K562 (cell line): ENCODE results near the gene VPS13D. TPM values are rescaled to one million over a fixed set of nuclear protein-coding genes. Genes with fewer than 3 reads are reported as not detected.

ENCODE experiments used
- ATAC-seq: fragments of 200-7000 bp; cut with Tn5 transposase; 3 replicates; pipeline ENCODE4 v1.9.1; 2020; ENCODE audit warnings: moderate library complexity
- BruUV-seq: library from RNA; stranded (reverse); fragments of 400-500 nt; replicated peaks from 2 replicates; lab custom pipeline; 2021; lab: Mats Ljungman, UMichigan
- CTCF ChIA-PET: fragments of 300-600 bp; formaldehyde crosslinking; extraction: SDS; loops from one replicate; lab custom pipeline; 2021; ENCODE audit warnings: low intra/inter-chr PET ratio; lab: Yijun Ruan, JAX
- POLR2A ChIA-PET: fragments of 300-600, 350-650 bp; sonication (Branson Sonifier 250); formaldehyde crosslinking; extraction: SDS; loops from one replicate; lab custom pipeline; 2021; ENCODE audit warnings: antibody characterized with exemption, inconsistent platforms; lab: Yijun Ruan, JAX
- DNase-seq, 4 experiments: peaks; one replicate each; pipeline versions ENCODE4 v3.0.0 to v3.0.0-alpha.2; 2011 to 2018; ENCODE audit warnings: low spot score in 3 of 4, mixed read lengths in 3 of 4; ENCODE audit errors: extremely low read depth in 1 of 4
- FAIRE-seq: peaks from 2 replicates; lab custom pipeline; 2011; peaks lifted over from hg19 to GRCh38; lab: Jason Lieb, UNC
- H2AFZ ChIP-seq: 2 replicates; pipeline ENCODE4 v1.6.0; 2011; ENCODE audit warnings: low read depth, low read length, control low read depth, inconsistent platforms
- H3K27ac ChIP-seq: fragments of 200-600 bp; 3 replicates; pipeline ENCODE4 v1.8.0; 2011; ENCODE audit warnings: low read depth, mild to moderate bottlenecking, control low read depth, inconsistent platforms, low read length, moderate library complexity, mixed read lengths; ENCODE audit errors: extremely low read depth
- H3K27me3 ChIP-seq, 2 experiments: fragments of 300-600 bp in 1 of 2; 2 replicates in 1 of 2; 3 replicates in 1 of 2; pipeline versions ENCODE4 v1.6.0 to v1.8.0; 2011; ENCODE audit warnings: inconsistent platforms in 2 of 2, low read length in 2 of 2, mild to moderate bottlenecking in 1 of 2, mixed read lengths in 1 of 2, moderate library complexity in 1 of 2; ENCODE audit not compliant: control insufficient read depth in 2 of 2, insufficient read depth in 2 of 2
- H3K36me3 ChIP-seq: fragments of 300-600 bp; 3 replicates; pipeline ENCODE4 v1.8.0; 2011; ENCODE audit warnings: mild to moderate bottlenecking, low read length, inconsistent platforms; ENCODE audit not compliant: control insufficient read depth, insufficient read depth
- H3K4me1 ChIP-seq, 2 experiments: fragments of 200-600 bp in 1 of 2; replicated peaks in 1 of 2; 2 replicates in 1 of 2; 3 replicates in 1 of 2; pipeline versions ENCODE4 v1.5.1 to v1.8.0; 2011; ENCODE audit warnings: inconsistent platforms in 2 of 2, low read length in 2 of 2, mild to moderate bottlenecking in 1 of 2, mixed read lengths in 1 of 2, moderate library complexity in 1 of 2; ENCODE audit not compliant: control insufficient read depth in 2 of 2, insufficient read depth in 2 of 2
- H3K4me2 ChIP-seq: 2 replicates; pipeline ENCODE4 v1.6.1; 2011; ENCODE audit warnings: low read length, control low read depth, inconsistent platforms, mixed read lengths; ENCODE audit not compliant: insufficient read depth
- H3K4me3 ChIP-seq: fragments of 200-600 bp; sonication (generic), shearing (Covaris generic); 2 replicates; pipeline ENCODE4 v1.5.1; 2016; ENCODE audit warnings: control low read depth, inconsistent platforms
- H3K79me2 ChIP-seq: fragments of 200-600 bp; 3 replicates; pipeline ENCODE4 v1.8.0; 2011; ENCODE audit warnings: low read length, inconsistent platforms; ENCODE audit not compliant: control insufficient read depth, insufficient read depth
- H3K9ac ChIP-seq, 2 experiments: 2 replicates each; pipeline versions ENCODE4 v1.6.0 to v1.6.1; 2011; ENCODE audit warnings: low read depth in 2 of 2, low read length in 2 of 2, control low read depth in 1 of 2, inconsistent platforms in 1 of 2, mild to moderate bottlenecking in 1 of 2, mixed read lengths in 1 of 2; ENCODE audit not compliant: insufficient read depth in 1 of 2
- H3K9me1 ChIP-seq: one replicate; pipeline ENCODE4 v1.6.0; 2011; ENCODE audit warnings: inconsistent platforms, mild to moderate bottlenecking, low read length, moderate library complexity; ENCODE audit not compliant: control insufficient read depth, insufficient read depth
- H3K9me3 ChIP-seq: replicated peaks from 2 replicates; pipeline ENCODE4 v1.5.1; 2011; ENCODE audit warnings: low read depth, low read length, inconsistent platforms; ENCODE audit not compliant: control insufficient read depth, insufficient read depth
- H4K20me1 ChIP-seq: replicated peaks from 2 replicates; pipeline ENCODE4 v1.6.1; 2011; ENCODE audit warnings: low read length, inconsistent platforms, mixed read lengths; ENCODE audit not compliant: control insufficient read depth, insufficient read depth
- ELF1 ChIP-seq: fragments of 200-800 bp; sonication (Bioruptor generic); IDR thresholded peaks from 2 replicates; pipeline ENCODE4 v1.6.1; 2016; ENCODE audit warnings: missing genetic modification characterization, missing compliant biosample characterization
- GATAD2B ChIP-seq: fragments of 450-650 bp; IDR thresholded peaks from 2 replicates; pipeline ENCODE4 v1.6.1; 2017; ENCODE audit warnings: mild to moderate bottlenecking, borderline replicate concordance
- HDAC2 ChIP-seq: fragments of 450-650 bp; IDR thresholded peaks from 2 replicates; pipeline ENCODE4 v1.6.1; 2016; ENCODE audit warnings: mild to moderate bottlenecking
- MXI1 ChIP-seq: IDR thresholded peaks from 2 replicates; pipeline ENCODE4 v1.6.1; 2011; ENCODE audit warnings: low read depth, mild to moderate bottlenecking, improper control_type of control experiment, low read length
- RBM25 ChIP-seq: fragments of 200-400 bp; formaldehyde crosslinking; IDR thresholded peaks from 2 replicates; pipeline ENCODE4 v1.6.1; 2018; ENCODE audit warnings: low read length, low read depth, moderate library complexity; ENCODE audit not compliant: severe bottlenecking
- RNF2 ChIP-seq: sonication (generic); IDR thresholded peaks from 2 replicates; pipeline ENCODE4 v1.6.1; 2016
- SIN3A ChIP-seq, 2 experiments: fragments of 150-350 bp in 1 of 2; IDR thresholded peaks; 2 replicates each; pipeline ENCODE4 v1.6.1; 2011 to 2016; ENCODE audit warnings: borderline replicate concordance in 2 of 2, low read depth in 2 of 2, low read length in 2 of 2, mild to moderate bottlenecking in 2 of 2, moderate library complexity in 2 of 2; ENCODE audit not compliant: control insufficient read depth in 1 of 2
- STAT5B ChIP-seq: fragments of 250-450 bp; sonication (Bioruptor Pico); IDR thresholded peaks from 2 replicates; pipeline ENCODE4 v1.8.0; 2021; ENCODE audit warnings: mild to moderate bottlenecking, inconsistent platforms
- ZNF184 ChIP-seq: sonication (generic); formaldehyde crosslinking; IDR thresholded peaks from 2 replicates; pipeline ENCODE4 v1.5.0; 2020; ENCODE audit warnings: missing genetic modification reagents
- ZNF347 ChIP-seq: fragments of 450-650 bp; formaldehyde crosslinking; IDR thresholded peaks from 2 replicates; pipeline ENCODE4 v1.4.0; 2020; ENCODE audit warnings: low read depth, mild to moderate bottlenecking, moderate library complexity
- ZNF780A ChIP-seq: fragments of 250-450 bp; sonication (Bioruptor Pico); IDR thresholded peaks from 2 replicates; pipeline ENCODE4 v1.5.0; 2021; ENCODE audit warnings: mild to moderate bottlenecking
- WGBS: fragments of 100-300 bp; shearing (Covaris generic); methylation state at CpG from one replicate; pipeline ENCODE4 v1.1.6; 2016; ENCODE audit warnings: low coverage, mixed read lengths; ENCODE audit not compliant: insufficient coverage; ENCODE audit errors: missing lambda C conversion rate; 5-methylcytosine and 5-hydroxymethylcytosine counted together
- in situ Hi-C: fragments of 300-500 bp; cut with MboI; formaldehyde crosslinking; loops from 4 replicates; pipeline ENCODE4 v1.15.0; 2018; ENCODE audit warnings: inconsistent platforms, mixed read lengths
- intact Hi-C: fragments of 100-400 bp; cut with micrococcal nuclease; formaldehyde crosslinking; loops from 2 replicates; pipeline ENCODE4 v1.14.2; 2022
- polyA plus RNA-seq, 8 experiments: library from polyadenylated mRNA; depleted of rRNA in 4 of 8; stranded (reverse) in 5 of 8; unstranded in 3 of 8; fragments of >200 nt; fragmentation: Nextera tagmentation in 2 of 8; fragmentation: Illumina TruSeq in 1 of 8; extraction: Ambion mirVana in 2 of 8; extraction: Trizol in 1 of 8; gene quantifications; 2 replicates each; pipeline versions ENCODE4 v1.2.1 to v1.2.3, GENCODE V29; 2011 to 2014; ENCODE audit warnings: inconsistent platforms in 1 of 8, missing spikeins in 1 of 8
- total RNA-seq, 7 experiments: library from RNA; depleted of rRNA in 6 of 7; stranded (reverse); fragments of >200 nt in 6 of 7; fragmentation: Illumina TruSeq in 2 of 7; extraction: Trizol in 2 of 7; gene quantifications; 2 replicates each; pipeline versions ENCODE4 v1.2.1 to v1.2.3, GENCODE V29; 2011 to 2021; ENCODE audit warnings: low replicate concordance in 1 of 7
- TF ChIP-seq, protein P1 (sequence below): fragments of 250-450 bp; sonication (Bioruptor Pico); IDR thresholded peaks from 2 replicates; pipeline ENCODE4 v1.8.0; 2021; ENCODE audit warnings: borderline replicate concordance, mild to moderate bottlenecking, moderate library complexity; ENCODE audit not compliant: poor library complexity, severe bottlenecking
- TF ChIP-seq, protein P2 (sequence below): fragments of 450-650 bp; IDR thresholded peaks from one replicate; pipeline ENCODE4 v1.6.1; 2018; ENCODE audit warnings: mild to moderate bottlenecking, moderate library complexity; ENCODE audit not compliant: partially characterized antibody
- TF ChIP-seq, protein P3 (sequence below): fragments of 450-650 bp; IDR thresholded peaks from 2 replicates; pipeline ENCODE4 v1.6.1; 2016; ENCODE audit warnings: low read depth, mild to moderate bottlenecking, moderate library complexity
- TF ChIP-seq, protein P4 (sequence below): conservative IDR thresholded peaks from 2 replicates; pipeline ENCODE4 v1.6.1; 2011; ENCODE audit warnings: low read depth, mild to moderate bottlenecking, low read length; ENCODE audit not compliant: control insufficient read depth
- TF ChIP-seq, protein P5 (sequence below): IDR thresholded peaks from 2 replicates; pipeline ENCODE4 v1.6.1; 2016; ENCODE audit warnings: missing genetic modification characterization, missing compliant biosample characterization

VPS13D gene
- total and polyA plus RNA-seq, 9 of the 15 experiments (the other 6 are each of a cell fraction or from before 2014, with no cell fraction given) = 6.1 to 51.5 (median 38.5) TPM

DNA sequence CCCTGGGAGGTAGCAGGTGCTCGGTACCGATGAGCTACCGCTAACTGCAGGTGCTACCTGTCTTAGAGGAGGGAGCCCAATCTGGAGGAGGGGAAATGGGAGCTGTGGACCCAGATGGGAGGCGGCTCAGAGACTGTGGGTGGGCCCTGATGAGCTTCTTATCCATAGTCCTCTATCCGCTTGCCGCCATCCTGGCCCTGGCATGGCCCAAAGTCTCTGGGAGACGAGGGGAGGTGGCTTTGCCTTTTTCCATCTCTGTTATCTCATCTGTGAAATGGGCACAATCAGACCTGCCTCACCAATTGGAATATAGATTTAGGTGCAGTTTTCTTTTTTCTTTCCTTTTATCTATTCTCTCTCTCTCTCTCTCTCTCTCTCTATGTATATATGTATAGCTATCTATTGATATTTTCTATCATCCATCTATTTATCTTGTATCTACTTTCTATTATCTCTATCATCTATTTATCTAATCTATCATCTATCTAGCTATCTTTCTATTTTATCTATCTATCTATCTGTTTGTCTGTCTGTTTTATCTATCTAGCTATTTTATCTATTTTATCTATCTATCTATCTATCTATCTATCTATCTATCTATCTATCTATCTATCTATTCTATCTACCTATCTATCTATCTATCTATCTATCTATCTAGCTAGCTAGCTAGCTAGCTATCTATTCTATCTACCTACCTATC is 46.6 kb upstream of the VPS13D start:
- no peak overlapping the region for H3K4me3 ChIP-seq
- POLR2A ChIA-PET = interaction anchor here (0.9 to 2.0 kb wide), 6 partner anchors 10 to 35 kb away, joined by 4 to 8 read pairs (median 4); no protein-coding TSS in a partner anchor
- CTCF ChIA-PET = interaction anchor here (1.6 kb wide), 1 partner anchor 58 kb away, joined by 4 read pairs; no protein-coding TSS in a partner anchor
- H2AFZ ChIP-seq = no peak overlapping the region
- FAIRE-seq (no peak), ATAC-seq (no peak), DNase-seq (peak in 1 of 4 experiments; percentile 39)
- no peak overlapping the region for H3K4me2 ChIP-seq
- intact Hi-C loops (no loop called here), in situ Hi-C loops (no loop called here)
- H3K4me1 ChIP-seq = peaks cover 8 to 39% of the 10 kb centered on the region in 2 experiments; a peak in 3 of 5 replicates
- peak overlapping the region in 1 of 2 experiments; percentile 15; a peak in 1 of 4 replicates for H3K9ac ChIP-seq
- H4K20me1 ChIP-seq = peaks cover 57% of the 10 kb centered on the region
- peaks cover 23% of the 10 kb centered on the region for H3K79me2 ChIP-seq
- H3K9me3 ChIP-seq = no peaks in the 10 kb centered on the region
- 42% methylated on average over 7 of the region's 7 CpGs for WGBS
- no TSS peak for BruUV-seq
- no peak overlapping the region for H3K27ac ChIP-seq
- H3K36me3 ChIP-seq = peaks cover 12% of the 10 kb centered on the region; the same call in 2 of the 3 replicates
- H3K9me1 ChIP-seq = no peaks in the 10 kb centered on the region
- no peaks in the 10 kb centered on the region for H3K27me3 ChIP-seq
- TF ChIP-seq, protein P1, sequence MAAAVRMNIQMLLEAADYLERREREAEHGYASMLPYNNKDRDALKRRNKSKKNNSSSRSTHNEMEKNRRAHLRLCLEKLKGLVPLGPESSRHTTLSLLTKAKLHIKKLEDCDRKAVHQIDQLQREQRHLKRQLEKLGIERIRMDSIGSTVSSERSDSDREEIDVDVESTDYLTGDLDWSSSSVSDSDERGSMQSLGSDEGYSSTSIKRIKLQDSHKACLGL = no peak
- TF ChIP-seq MXI1 = no peak
- peak; percentile 32; the same call in 1 of the 2 replicates for TF ChIP-seq HDAC2
- TF ChIP-seq ZNF184 (CRISPR knock-in tag) = no peak
- TF ChIP-seq ELF1 (tag) = no peak
- no peak for TF ChIP-seq RNF2
- TF ChIP-seq, protein P2, sequence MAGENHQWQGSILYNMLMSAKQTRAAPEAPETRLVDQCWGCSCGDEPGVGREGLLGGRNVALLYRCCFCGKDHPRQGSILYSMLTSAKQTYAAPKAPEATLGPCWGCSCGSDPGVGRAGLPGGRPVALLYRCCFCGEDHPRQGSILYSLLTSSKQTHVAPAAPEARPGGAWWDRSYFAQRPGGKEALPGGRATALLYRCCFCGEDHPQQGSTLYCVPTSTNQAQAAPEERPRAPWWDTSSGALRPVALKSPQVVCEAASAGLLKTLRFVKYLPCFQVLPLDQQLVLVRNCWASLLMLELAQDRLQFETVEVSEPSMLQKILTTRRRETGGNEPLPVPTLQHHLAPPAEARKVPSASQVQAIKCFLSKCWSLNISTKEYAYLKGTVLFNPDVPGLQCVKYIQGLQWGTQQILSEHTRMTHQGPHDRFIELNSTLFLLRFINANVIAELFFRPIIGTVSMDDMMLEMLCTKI = no peak
- peak; percentile 91 for TF ChIP-seq RBM25
- no peak for TF ChIP-seq STAT5B
- no peak for TF ChIP-seq ZNF780A (CRISPR knock-in tag)
- TF ChIP-seq, protein P3, sequence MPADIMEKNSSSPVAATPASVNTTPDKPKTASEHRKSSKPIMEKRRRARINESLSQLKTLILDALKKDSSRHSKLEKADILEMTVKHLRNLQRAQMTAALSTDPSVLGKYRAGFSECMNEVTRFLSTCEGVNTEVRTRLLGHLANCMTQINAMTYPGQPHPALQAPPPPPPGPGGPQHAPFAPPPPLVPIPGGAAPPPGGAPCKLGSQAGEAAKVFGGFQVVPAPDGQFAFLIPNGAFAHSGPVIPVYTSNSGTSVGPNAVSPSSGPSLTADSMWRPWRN = no peak
- TF ChIP-seq SIN3A (IDR thresholded peaks at IDR 0.05; ENCODE audit: borderline replicate concordance in 2 of 2, control insufficient read depth in 1 of 2, low read depth in 2 of 2, low read length in 2 of 2) = no peak
- TF ChIP-seq ZNF347 (CRISPR knock-in tag) = no peak
- TF ChIP-seq, protein P4, sequence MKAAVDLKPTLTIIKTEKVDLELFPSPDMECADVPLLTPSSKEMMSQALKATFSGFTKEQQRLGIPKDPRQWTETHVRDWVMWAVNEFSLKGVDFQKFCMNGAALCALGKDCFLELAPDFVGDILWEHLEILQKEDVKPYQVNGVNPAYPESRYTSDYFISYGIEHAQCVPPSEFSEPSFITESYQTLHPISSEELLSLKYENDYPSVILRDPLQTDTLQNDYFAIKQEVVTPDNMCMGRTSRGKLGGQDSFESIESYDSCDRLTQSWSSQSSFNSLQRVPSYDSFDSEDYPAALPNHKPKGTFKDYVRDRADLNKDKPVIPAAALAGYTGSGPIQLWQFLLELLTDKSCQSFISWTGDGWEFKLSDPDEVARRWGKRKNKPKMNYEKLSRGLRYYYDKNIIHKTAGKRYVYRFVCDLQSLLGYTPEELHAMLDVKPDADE = no peak
- TF ChIP-seq, protein P5, sequence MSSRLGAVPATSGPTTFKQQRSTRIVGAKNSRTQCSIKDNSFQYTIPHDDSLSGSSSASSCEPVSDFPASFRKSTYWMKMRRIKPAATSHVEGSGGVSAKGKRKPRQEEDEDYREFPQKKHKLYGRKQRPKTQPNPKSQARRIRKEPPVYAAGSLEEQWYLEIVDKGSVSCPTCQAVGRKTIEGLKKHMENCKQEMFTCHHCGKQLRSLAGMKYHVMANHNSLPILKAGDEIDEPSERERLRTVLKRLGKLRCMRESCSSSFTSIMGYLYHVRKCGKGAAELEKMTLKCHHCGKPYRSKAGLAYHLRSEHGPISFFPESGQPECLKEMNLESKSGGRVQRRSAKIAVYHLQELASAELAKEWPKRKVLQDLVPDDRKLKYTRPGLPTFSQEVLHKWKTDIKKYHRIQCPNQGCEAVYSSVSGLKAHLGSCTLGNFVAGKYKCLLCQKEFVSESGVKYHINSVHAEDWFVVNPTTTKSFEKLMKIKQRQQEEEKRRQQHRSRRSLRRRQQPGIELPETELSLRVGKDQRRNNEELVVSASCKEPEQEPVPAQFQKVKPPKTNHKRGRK (tag) = peak; percentile 57; the same call in 1 of the 2 replicates
- 0 out of 2 replicates have a peak, but pooled peaks have one; percentile 22 for TF ChIP-seq GATAD2B
